PC-3 (cell line): ENCODE measurements around the gene ALKBH5.

Source experiments
- EZH2phosphoT487 ChIP-seq: fragments of 300-600 bp; sonication (generic); IDR thresholded peaks from 2 replicates; pipeline ENCODE4 v1.6.1; 2018; ENCODE audit warnings: mild to moderate bottlenecking, antibody characterized with exemption, low read length, borderline replicate concordance
- TF ChIP-seq, protein P1 (sequence below): fragments of 300-600 bp; sonication (generic); conservative IDR thresholded peaks from 2 replicates; pipeline ENCODE4 v1.5.1; 2017; ENCODE audit warnings: antibody characterized with exemption, low read depth, mild to moderate bottlenecking, low read length

DNA sequence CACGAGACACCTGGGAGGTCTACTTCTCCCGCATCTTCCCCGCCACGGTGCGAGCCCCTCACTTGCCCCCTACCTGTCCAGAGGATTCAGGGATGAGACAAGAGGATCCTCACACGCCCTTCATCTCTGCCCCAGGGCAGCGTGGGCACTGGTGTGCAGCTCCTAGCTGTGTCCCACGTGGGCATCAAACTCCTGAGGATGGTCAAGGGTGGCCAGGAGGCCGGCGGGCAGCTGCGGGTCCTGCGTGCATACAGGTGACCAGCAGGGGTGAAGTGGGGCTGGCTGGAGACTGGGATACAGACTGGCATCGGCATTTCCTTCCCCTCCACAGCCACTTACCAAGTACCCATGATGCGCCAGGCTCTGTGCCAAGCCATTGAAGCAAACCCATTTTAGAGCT lies 28.4 kb upstream of the ALKBH5 start:
- TF ChIP-seq, protein P1, sequence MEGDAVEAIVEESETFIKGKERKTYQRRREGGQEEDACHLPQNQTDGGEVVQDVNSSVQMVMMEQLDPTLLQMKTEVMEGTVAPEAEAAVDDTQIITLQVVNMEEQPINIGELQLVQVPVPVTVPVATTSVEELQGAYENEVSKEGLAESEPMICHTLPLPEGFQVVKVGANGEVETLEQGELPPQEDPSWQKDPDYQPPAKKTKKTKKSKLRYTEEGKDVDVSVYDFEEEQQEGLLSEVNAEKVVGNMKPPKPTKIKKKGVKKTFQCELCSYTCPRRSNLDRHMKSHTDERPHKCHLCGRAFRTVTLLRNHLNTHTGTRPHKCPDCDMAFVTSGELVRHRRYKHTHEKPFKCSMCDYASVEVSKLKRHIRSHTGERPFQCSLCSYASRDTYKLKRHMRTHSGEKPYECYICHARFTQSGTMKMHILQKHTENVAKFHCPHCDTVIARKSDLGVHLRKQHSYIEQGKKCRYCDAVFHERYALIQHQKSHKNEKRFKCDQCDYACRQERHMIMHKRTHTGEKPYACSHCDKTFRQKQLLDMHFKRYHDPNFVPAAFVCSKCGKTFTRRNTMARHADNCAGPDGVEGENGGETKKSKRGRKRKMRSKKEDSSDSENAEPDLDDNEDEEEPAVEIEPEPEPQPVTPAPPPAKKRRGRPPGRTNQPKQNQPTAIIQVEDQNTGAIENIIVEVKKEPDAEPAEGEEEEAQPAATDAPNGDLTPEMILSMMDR, result no peak
- no peak for TF ChIP-seq EZH2phosphoT487
